A673 (cell line): ENCODE measurements around the gene MRPL42. TPM values are rescaled to one million over a fixed set of nuclear protein-coding genes. Genes with fewer than 3 reads are reported as not detected.

Source experiments
- BruUV-seq: library from RNA; stranded (reverse); fragments of 400-500 nt; replicated peaks from 2 replicates; lab custom pipeline; 2021; lab: Mats Ljungman, UMichigan
- CTCF ChIA-PET: fragments of 300-600 bp; sonication (Branson Sonifier 250); formaldehyde crosslinking; loops from one replicate; lab custom pipeline; 2022; ENCODE audit warnings: antibody characterized with exemption; lab: Charles Lee
- POLR2A ChIA-PET: fragments of 300-600 bp; sonication (Branson Sonifier 250); formaldehyde crosslinking; loops from one replicate; lab custom pipeline; 2022; ENCODE audit warnings: antibody characterized with exemption; ENCODE audit not compliant: low non-redundant PET; lab: Charles Lee
- DNase-seq: peaks from one replicate; pipeline ENCODE4 v3.0.0-alpha.2; 2015; ENCODE audit warnings: low spot score
- H3K27ac ChIP-seq: fragments of 200-600 bp; sonication (generic); 2 replicates; pipeline ENCODE4 v1.5.1; 2016; ENCODE audit warnings: mixed run types, low read depth, mild to moderate bottlenecking, mixed read lengths, antibody characterized with exemption, low read length; ENCODE audit not compliant: poor library complexity, severe bottlenecking
- H3K27me3 ChIP-seq: fragments of 200-600 bp; sonication (generic); replicated peaks from 2 replicates; pipeline ENCODE4 v1.6.1; 2017; ENCODE audit warnings: mixed run types, low read depth, mild to moderate bottlenecking, mixed read lengths, antibody characterized with exemption, low read length; ENCODE audit not compliant: insufficient read depth, poor library complexity
- H3K36me3 ChIP-seq: fragments of 200-600 bp; sonication (generic); 2 replicates; pipeline ENCODE4 v1.6.1; 2016; ENCODE audit warnings: mixed run types, mild to moderate bottlenecking, mixed read lengths, antibody characterized with exemption, low read length; ENCODE audit not compliant: insufficient read depth, poor library complexity, severe bottlenecking
- H3K4me1 ChIP-seq: fragments of 200-600 bp; sonication (generic); 2 replicates; pipeline ENCODE4 v1.6.1; 2017; ENCODE audit warnings: mixed run types, mild to moderate bottlenecking, mixed read lengths, antibody characterized with exemption, low read length; ENCODE audit not compliant: insufficient read depth, poor library complexity, severe bottlenecking
- H3K4me3 ChIP-seq: fragments of 200-600 bp; sonication (generic); 2 replicates; pipeline ENCODE4 v1.5.1; 2016; ENCODE audit warnings: low read depth, mixed run types, mild to moderate bottlenecking, mixed read lengths, low read length; ENCODE audit not compliant: poor library complexity, severe bottlenecking
- H3K9me3 ChIP-seq: fragments of 200-600 bp; sonication (generic); 2 replicates; pipeline ENCODE4 v1.6.1; 2016; ENCODE audit warnings: mixed run types, low read depth, mild to moderate bottlenecking, mixed read lengths, antibody characterized with exemption, low read length; ENCODE audit not compliant: poor library complexity, severe bottlenecking
- CTCF ChIP-seq: fragments of 300-800, 200-600 bp; sonication (generic); conservative IDR thresholded peaks from 2 replicates; pipeline ENCODE4 v1.5.1; 2017; ENCODE audit warnings: low read depth, mild to moderate bottlenecking, antibody characterized with exemption, low read length, moderate library complexity, mixed read lengths
- EZH2 ChIP-seq: fragments of 200-600 bp; sonication (generic); IDR thresholded peaks from 2 replicates; pipeline ENCODE4 v1.6.1; 2017; ENCODE audit warnings: borderline replicate concordance, low read depth, mild to moderate bottlenecking, mixed read lengths, antibody characterized with exemption, low read length; ENCODE audit not compliant: poor library complexity, severe bottlenecking
- intact Hi-C: fragments of 100-400 bp; cut with micrococcal nuclease; formaldehyde crosslinking; loops from one replicate; pipeline ENCODE4 v1.10.0; 2022; ENCODE audit not compliant: unreplicated experiment
- total RNA-seq: library from RNA; stranded (reverse); gene quantifications from 2 replicates; pipeline ENCODE4 v1.2.3, GENCODE V29; 2021

Gene MRPL42
- total RNA-seq, 1 experiment from 2014 or later: 196 TPM

DNA sequence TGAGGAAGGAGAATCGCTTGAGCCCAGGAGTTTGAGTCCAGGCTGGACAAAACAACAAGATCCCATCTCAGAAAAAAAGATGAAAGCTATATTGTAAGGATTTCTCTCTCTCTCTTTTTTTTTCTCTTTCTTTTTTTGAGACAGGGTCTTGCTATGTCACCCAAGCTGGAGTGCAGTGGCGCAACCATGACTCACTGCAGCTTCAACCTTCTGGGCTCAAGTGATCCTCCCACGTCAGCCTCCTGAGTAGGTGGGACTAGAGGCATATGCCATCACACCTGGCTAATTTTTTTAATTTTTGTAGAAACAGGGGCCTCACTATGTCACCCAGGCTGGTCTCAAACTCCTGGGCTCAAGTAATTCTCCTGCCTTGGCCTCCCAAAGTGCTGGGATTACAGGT lies 5.8 kb upstream of the MRPL42 start:
- Histone ChIP-seq H3K4me1 (no peaks in the 10 kb centered on the region), H3K36me3 (no peaks in the 10 kb centered on the region), H3K9me3 (no peaks in the 10 kb centered on the region), H3K27ac (no peak overlapping the region), H3K27me3 (no peaks in the 10 kb centered on the region), H3K4me3 (no peak overlapping the region)
- ChIA-PET CTCF (no interaction called here), POLR2A (no interaction called here)
- no peak for DNase-seq
- TF ChIP-seq EZH2: no peak
- TF ChIP-seq CTCF: no peak
- no TSS peak for BruUV-seq
- intact Hi-C loops: no loop called here

- Histone ChIP-seq H3K27ac (no peak overlapping the region), H3K9me3 (no peaks in the 10 kb centered on the region), H3K4me3 (no peak overlapping the region), H3K27me3 (no peaks in the 10 kb centered on the region), H3K4me1 (peaks cover 16% of the 10 kb centered on the region), H3K36me3 (peaks cover 10% of the 10 kb centered on the region)
- ChIA-PET POLR2A (interaction anchor here (0.6 kb wide), 1 partner anchor 81 kb away, joined by 3 read pairs; no protein-coding TSS in a partner anchor), CTCF (no interaction called here)
- BruUV-seq: no TSS peak
- intact Hi-C loops: no loop called here
- no peak for TF ChIP-seq CTCF
- no peak for TF ChIP-seq EZH2
- no peak for DNase-seq
Measured at GRCh38 chr12:93465841-93466240, 1.5 kb upstream of the MRPL42 start.

DNA sequence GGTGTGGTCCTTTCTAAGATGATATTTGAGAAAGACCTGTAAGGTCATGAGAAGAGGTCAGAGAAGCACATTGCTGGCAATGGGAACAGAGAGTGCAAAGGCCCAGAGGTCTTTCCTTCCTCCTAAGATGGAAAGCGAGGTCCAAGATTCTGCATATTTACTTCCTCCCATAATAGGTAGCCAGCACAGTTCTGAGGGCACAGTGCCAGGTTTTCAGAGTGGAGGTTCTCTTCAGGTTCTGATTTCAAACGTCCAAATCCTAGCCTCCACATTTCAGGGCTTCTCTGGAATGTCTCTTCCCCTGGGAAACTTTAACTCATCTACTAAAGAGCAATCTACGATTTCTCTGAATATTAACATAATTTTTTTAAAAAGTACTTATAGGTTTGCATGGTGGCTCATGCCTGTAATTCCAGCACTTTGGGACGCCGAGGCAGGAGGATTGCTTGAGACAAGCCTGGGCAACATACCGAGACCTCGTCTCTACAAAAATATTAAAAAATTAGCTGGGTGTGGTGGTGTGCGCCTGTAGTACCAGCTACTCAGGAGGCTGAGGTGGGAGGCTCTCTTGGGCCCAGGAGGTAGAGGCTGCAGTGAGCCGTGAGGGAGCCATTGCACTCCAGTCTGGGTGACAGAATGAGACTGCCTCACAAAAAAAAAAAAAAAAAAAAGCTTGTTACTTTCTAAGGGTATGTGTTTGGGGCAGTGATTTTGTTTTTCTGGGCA lies 526 bp upstream of the MRPL42 start:
- no peaks in the 10 kb centered on the region for H3K27me3 ChIP-seq
- no peak for DNase-seq
- intact Hi-C loops: no loop called here
- ChIA-PET POLR2A (interaction anchor here (0.5 kb wide), 1 partner anchor 12 kb away, joined by 3 read pairs; no protein-coding TSS in a partner anchor), CTCF (no interaction called here)
- H3K9me3 ChIP-seq: no peaks in the 10 kb centered on the region
- no TSS peak for BruUV-seq
- H3K4me1 ChIP-seq: peaks cover 16% of the 10 kb centered on the region
- H3K36me3 ChIP-seq: peaks cover 18% of the 10 kb centered on the region
- TF ChIP-seq EZH2 (no peak), CTCF (no peak)
- peak overlapping the region; percentile 78 for H3K4me3 ChIP-seq
- peak overlapping the region; percentile 94 for H3K27ac ChIP-seq
